Small intestine (tissue), 16 donors: ENCODE data around the gene CEP164. TPM values are rescaled to one million over a fixed set of nuclear protein-coding genes. Genes with fewer than 3 reads are reported as not detected.
A peak's percentile ranks its signal among the peaks of the same experiment; 100 is the strongest.

ENCODE experiments used
- DNase-seq, 2 donors: peaks; one replicate each; pipeline versions ENCODE4 v3.0.0 to v3.0.0-alpha.2; 2013
- FAIRE-seq: peaks from 2 replicates; lab custom pipeline; 2012; peaks lifted over from hg19 to GRCh38; lab: Jason Lieb, UNC
- H3K27ac ChIP-seq, 3 donors: one replicate each; pipeline ENCODE4 v1.5.1; 2013; ENCODE audit warnings: low read length in 2 of 3, mild to moderate bottlenecking in 2 of 3, control low read depth in 1 of 3, inconsistent platforms in 1 of 3, low read depth in 1 of 3, moderate library complexity in 1 of 3
- H3K27me3 ChIP-seq, 3 donors: one replicate each; pipeline ENCODE4 v1.6.1; 2013; ENCODE audit warnings: low read length in 3 of 3, inconsistent platforms in 1 of 3; ENCODE audit not compliant: control insufficient read depth in 3 of 3, insufficient read depth in 3 of 3
- H3K36me3 ChIP-seq, 3 donors: one replicate each; pipeline ENCODE4 v1.6.1; 2013; ENCODE audit warnings: low read length in 3 of 3, inconsistent platforms in 1 of 3, low read depth in 1 of 3, mild to moderate bottlenecking in 1 of 3, moderate library complexity in 1 of 3; ENCODE audit not compliant: control insufficient read depth in 3 of 3, insufficient read depth in 2 of 3
- H3K4me1 ChIP-seq, 3 donors: one replicate each; pipeline ENCODE4 v1.6.1; 2013; ENCODE audit warnings: low read length in 2 of 3, inconsistent platforms in 1 of 3, low read depth in 1 of 3, mild to moderate bottlenecking in 1 of 3, moderate library complexity in 1 of 3; ENCODE audit not compliant: control insufficient read depth in 3 of 3, insufficient read depth in 2 of 3
- H3K4me3 ChIP-seq, 3 donors: one replicate each; pipeline ENCODE4 v1.5.1; 2013; ENCODE audit warnings: low read length in 3 of 3, control low read depth in 1 of 3, inconsistent platforms in 1 of 3, low read depth in 1 of 3, mild to moderate bottlenecking in 1 of 3, moderate library complexity in 1 of 3
- H3K9me3 ChIP-seq, 2 donors: one replicate each; pipeline ENCODE4 v1.6.1; 2013; ENCODE audit warnings: low read depth in 1 of 2, low read length in 1 of 2; ENCODE audit not compliant: control insufficient read depth in 2 of 2, insufficient read depth in 1 of 2
- WGBS, 3 donors: extraction: QIAGEN DNeasy Blood & Tissue Kit; methylation state at CpG; one replicate each; pipeline ENCODE4 v1.1.7; 2013; 5-methylcytosine and 5-hydroxymethylcytosine counted together
- long read RNA-seq, 10 donors: transcript quantifications; one replicate each; lab custom pipeline, GENCODE V29; 2026
- polyA plus RNA-seq, 4 donors: library from polyadenylated mRNA; stranded (reverse) in 3 of 4; unstranded in 1 of 4; fragments of 200-250 nt in 3 of 4; fragments of 120-200 nt in 1 of 4; gene quantifications; one replicate each; pipeline versions ENCODE4 v1.2.1 to v1.2.3, GENCODE V29; 2013
- donor health status: healthy with polysubstance abuse.
- donor health status: control.
- donor health status: control.
- donor health status: Bipolar disorder and iron deficiency.
- donor health status: healthy.

CEP164 gene
- polyA plus RNA-seq: 10 to 100 TPM in 2 of 4 donors, 1 to 10 TPM in 2; 2.9 to 23.9 (median 8.8) TPM
- long read RNA-seq, donor 1, transcript CEP164-204 (5 exons, 585 nt): major isoform, 6 of 21 reads
- long read RNA-seq, donor 1, partial matches to known transcripts: 9 of 21 reads
- long read RNA-seq, donor 1, other reads (novel, unspliced or antisense): 0 of 21 reads
- long read RNA-seq, donor 2, partial matches to known transcripts: 0 of 3 reads
- long read RNA-seq, donor 2, other reads (novel, unspliced or antisense): 0 of 3 reads
- long read RNA-seq, donor 3, transcript CEP164-210 (2 exons, 1,565 nt): major isoform, 7 of 14 reads
- long read RNA-seq, donor 3, partial matches to known transcripts: 0 of 14 reads
- long read RNA-seq, donor 3, other reads (novel, unspliced or antisense): 0 of 14 reads
- long read RNA-seq, donor 4, partial matches to known transcripts: 0 of 1 reads
- long read RNA-seq, donor 4, other reads (novel, unspliced or antisense): 0 of 1 reads
- long read RNA-seq, donor 5, partial matches to known transcripts: 0 of 1 reads
- long read RNA-seq, donor 5, other reads (novel, unspliced or antisense): 0 of 1 reads
- long read RNA-seq, donor 6, partial matches to known transcripts: 5 of 9 reads
- long read RNA-seq, donor 6, other reads (novel, unspliced or antisense): 0 of 9 reads
- long read RNA-seq, donor 7: 0 reads
- long read RNA-seq, donor 8: 0 reads
- long read RNA-seq, donor 9, partial matches to known transcripts: 0 of 2 reads
- long read RNA-seq, donor 9, other reads (novel, unspliced or antisense): 0 of 2 reads
- long read RNA-seq, donor 10, partial matches to known transcripts: 0 of 10 reads
- long read RNA-seq, donor 10, other reads (novel, unspliced or antisense): 0 of 10 reads

DNA sequence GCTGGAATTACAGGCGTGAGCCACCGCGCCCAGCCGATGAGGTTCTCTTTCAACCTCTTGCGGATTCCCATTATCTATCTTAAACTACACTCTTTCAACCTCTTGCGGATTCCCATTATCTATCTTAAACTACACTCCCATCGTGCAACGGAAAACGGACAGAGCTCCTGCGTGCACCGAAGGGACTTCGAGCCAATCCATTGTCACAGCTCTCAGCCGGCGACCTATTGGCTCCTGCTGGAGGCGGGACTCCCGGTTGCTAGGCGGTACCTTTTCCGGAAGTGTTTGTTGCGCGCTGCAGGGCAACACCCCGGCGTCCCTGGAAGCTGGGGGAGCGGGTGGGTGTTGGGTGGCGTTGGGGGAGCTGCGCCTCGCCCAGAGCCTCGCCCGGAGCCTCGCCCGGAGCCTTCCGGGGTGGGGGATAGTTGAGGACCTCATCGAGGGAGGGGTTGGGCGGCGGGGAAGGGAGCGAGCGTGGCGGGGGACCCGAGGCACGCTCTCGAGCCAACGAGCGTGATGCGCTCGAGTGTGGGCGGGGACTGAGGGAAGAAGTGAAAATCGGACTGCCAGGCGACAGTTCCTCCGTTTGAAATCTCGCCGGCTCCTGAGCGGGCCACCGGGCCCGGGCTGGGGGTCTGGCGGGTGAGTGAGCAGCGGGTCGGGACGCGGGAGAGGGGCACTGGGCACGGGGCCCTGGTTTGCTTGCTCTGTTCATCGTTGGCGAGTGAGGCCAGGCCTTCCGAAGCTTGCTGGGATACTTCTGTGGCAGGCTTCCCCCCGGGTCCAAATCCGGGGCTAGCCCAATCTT, at the start of gene CEP164:
Gene CEP164 (plus strand): TSS at position 288 of the 808 bp plus-strand sequence. CDS start 10,733 bp downstream, outside the sequence.
- 0 to 1% (median 0%) methylated on average over 49 to 64 of the region's 64 CpGs for WGBS, 3 donors
- DNase-seq (peak; percentile 97 to 98), FAIRE-seq (no peak)

GRCh38 chr11:117278347-117278746, 49.3 kb upstream of the CEP164 start:
- Histone ChIP-seq H3K4me1 (peaks cover 0 to 4% (median 0%) of the 10 kb centered on the region in 3 donors), H3K27me3 (no peaks in the 10 kb centered on the region), H3K36me3 (peaks cover 5 to 42% (median 14%) of the 10 kb centered on the region in 3 donors), H3K9me3 (peaks cover 0 to 3% of the 10 kb centered on the region in 2 donors), H3K27ac (no peak overlapping the region), H3K4me3 (no peak overlapping the region)
- FAIRE-seq (no peak), DNase-seq (no peak)
- WGBS, 3 donors: 80 to 88% (median 85%) methylated on average over 2 of the region's 2 CpGs

More for the DNA sequence above, at the start of gene CEP164:
- no peaks in the 10 kb centered on the region for H3K36me3 ChIP-seq
- H3K27me3 ChIP-seq: no peaks in the 10 kb centered on the region
- H3K27ac ChIP-seq: peak within 1 kb of the TSS; percentile 24 to 87 (median 87)
- H3K4me3 ChIP-seq: peak within 1 kb of the TSS; percentile 59 to 87 (median 75)
- peaks cover 0 to 8% (median 0%) of the 10 kb centered on the region in 3 donors for H3K4me1 ChIP-seq
- no peaks in the 10 kb centered on the region for H3K9me3 ChIP-seq

GRCh38 chr11:117279711-117280376, 47.8 kb upstream of the CEP164 start:
- peaks cover 0 to 4% (median 0%) of the 10 kb centered on the region in 3 donors for H3K4me1 ChIP-seq
- FAIRE-seq: no peak
- no peaks in the 10 kb centered on the region for H3K27me3 ChIP-seq
- no peaks in the 10 kb centered on the region for H3K9me3 ChIP-seq
- WGBS, 3 donors: 52 to 69% (median 66%) methylated on average over 4 of the region's 4 CpGs
- DNase-seq: peak in 1 of 2 donors; percentile 21
- peak overlapping the region in 1 of 3 donors; percentile 43 for H3K27ac ChIP-seq
- H3K36me3 ChIP-seq: peaks cover 5 to 44% (median 13%) of the 10 kb centered on the region in 3 donors
- no peak overlapping the region for H3K4me3 ChIP-seq

DNA sequence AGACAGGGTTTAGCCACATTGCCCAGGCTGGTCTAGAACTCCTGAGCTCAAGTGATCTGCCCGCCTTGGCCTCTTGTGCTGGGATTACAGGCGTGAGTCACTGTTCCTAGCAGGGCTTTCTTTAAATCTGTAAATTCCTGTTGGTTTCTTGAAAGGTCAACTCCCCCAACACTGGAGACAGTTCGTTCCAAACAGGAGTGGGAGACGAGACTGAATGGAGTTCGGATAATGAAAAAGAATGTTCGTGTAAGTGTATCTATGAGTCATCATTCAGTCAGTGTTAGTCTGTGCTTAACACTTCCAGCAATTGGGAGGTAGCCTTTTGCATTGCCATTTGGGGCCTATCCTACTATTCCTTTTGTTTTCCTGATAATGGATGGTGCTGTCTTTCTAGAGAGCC, 46.5 kb upstream of the CEP164 start:
- DNase-seq (no peak), FAIRE-seq (no peak)
- WGBS, 3 donors: 81 to 88% (median 86%) methylated on average over 6 of the region's 6 CpGs
- Histone ChIP-seq H3K36me3 (peaks cover 5 to 45% (median 15%) of the 10 kb centered on the region in 3 donors), H3K4me1 (peaks cover 0 to 4% (median 0%) of the 10 kb centered on the region in 3 donors), H3K27ac (no peak overlapping the region), H3K4me3 (no peak overlapping the region), H3K27me3 (no peaks in the 10 kb centered on the region), H3K9me3 (no peaks in the 10 kb centered on the region)

DNA sequence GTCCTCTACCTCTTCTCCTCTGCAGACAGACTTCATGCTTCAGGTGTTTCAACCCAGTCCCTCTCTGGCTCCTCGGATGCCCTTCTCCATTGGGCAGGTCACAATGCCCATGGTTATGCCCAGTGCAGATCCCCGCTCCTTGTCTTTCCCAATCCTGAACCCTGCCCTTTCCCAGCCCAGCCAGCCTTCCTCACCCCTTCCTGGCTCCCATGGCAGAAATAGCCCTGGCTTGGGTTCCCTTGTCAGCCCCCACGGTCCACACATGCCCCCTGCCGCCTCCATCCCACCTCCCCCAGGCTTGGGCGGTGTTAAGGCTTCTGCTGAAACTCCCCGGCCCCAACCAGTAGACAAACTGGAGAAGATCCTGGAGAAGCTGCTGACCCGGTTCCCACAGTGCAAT, 45.8 kb upstream of the CEP164 start:
- no peaks in the 10 kb centered on the region for H3K27me3 ChIP-seq
- H3K36me3 ChIP-seq: peaks cover 7 to 44% (median 18%) of the 10 kb centered on the region in 3 donors
- H3K4me3 ChIP-seq: no peak overlapping the region
- 97 to 99% (median 97%) methylated on average over 7 of the region's 7 CpGs for WGBS, 3 donors
- FAIRE-seq (no peak), DNase-seq (no peak)
- no peaks in the 10 kb centered on the region for H3K9me3 ChIP-seq
- no peak overlapping the region for H3K27ac ChIP-seq
- H3K4me1 ChIP-seq: peaks cover 0 to 9% (median 0%) of the 10 kb centered on the region in 3 donors

GRCh38 chr11:117282956-117283355, 44.7 kb upstream of the CEP164 start:
- Histone ChIP-seq H3K9me3 (no peaks in the 10 kb centered on the region), H3K4me1 (peaks cover 0 to 19% (median 2%) of the 10 kb centered on the region in 3 donors), H3K27ac (no peak overlapping the region), H3K36me3 (peaks cover 7 to 46% (median 18%) of the 10 kb centered on the region in 3 donors), H3K4me3 (no peak overlapping the region), H3K27me3 (no peaks in the 10 kb centered on the region)
- WGBS, 3 donors: 85 to 92% (median 92%) methylated on average over 3 of the region's 3 CpGs
- no peak for DNase-seq
- FAIRE-seq: no peak

DNA sequence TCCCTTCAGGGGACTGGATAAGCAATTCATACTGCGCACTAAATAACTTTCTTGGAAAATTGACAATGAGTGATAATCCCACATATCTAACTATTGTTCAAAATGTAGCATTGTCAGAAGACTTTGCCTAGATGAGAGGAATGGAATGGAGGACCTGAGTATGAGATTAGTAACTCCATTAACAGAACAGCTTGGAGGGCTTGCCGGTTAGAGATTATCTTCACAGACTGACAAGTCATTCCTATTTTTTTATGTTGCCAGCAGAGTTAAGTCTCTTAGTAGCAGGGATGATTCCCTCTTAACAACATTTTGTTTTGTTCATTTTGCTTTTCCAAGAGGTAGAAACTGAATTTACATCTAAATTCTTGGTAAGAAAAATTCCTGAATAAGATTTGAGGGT, 43.6 kb upstream of the CEP164 start:
- WGBS, 3 donors: 96 to 97% (median 97%) methylated on average over 2 of the region's 2 CpGs
- H3K36me3 ChIP-seq: peaks cover 7 to 45% (median 18%) of the 10 kb centered on the region in 3 donors

More for the DNA sequence above, 43.6 kb upstream of the CEP164 start:
- no peak for DNase-seq
- Histone ChIP-seq H3K4me1 (peaks cover 0 to 25% (median 2%) of the 10 kb centered on the region in 3 donors), H3K27ac (no peak overlapping the region), H3K27me3 (no peaks in the 10 kb centered on the region), H3K4me3 (no peak overlapping the region), H3K9me3 (no peaks in the 10 kb centered on the region)
- no peak for FAIRE-seq
